GM20431 (cell line): ENCODE measurements around the gene CGB5.
"Not testable (repeated sequence)": the region's sequence is repeated elsewhere in the genome, so short reads cannot be mapped to it uniquely, and the experiment has no call there.

ENCODE experiments used
- in situ Hi-C: fragments of 300-500 bp; cut with MseI, MboI; formaldehyde crosslinking; loops from one replicate; pipeline ENCODE4 v1.15.0; 2020; ENCODE audit warnings: low sequenced_read_pairs; ENCODE audit not compliant: unreplicated experiment

CGB5 gene

DNA sequence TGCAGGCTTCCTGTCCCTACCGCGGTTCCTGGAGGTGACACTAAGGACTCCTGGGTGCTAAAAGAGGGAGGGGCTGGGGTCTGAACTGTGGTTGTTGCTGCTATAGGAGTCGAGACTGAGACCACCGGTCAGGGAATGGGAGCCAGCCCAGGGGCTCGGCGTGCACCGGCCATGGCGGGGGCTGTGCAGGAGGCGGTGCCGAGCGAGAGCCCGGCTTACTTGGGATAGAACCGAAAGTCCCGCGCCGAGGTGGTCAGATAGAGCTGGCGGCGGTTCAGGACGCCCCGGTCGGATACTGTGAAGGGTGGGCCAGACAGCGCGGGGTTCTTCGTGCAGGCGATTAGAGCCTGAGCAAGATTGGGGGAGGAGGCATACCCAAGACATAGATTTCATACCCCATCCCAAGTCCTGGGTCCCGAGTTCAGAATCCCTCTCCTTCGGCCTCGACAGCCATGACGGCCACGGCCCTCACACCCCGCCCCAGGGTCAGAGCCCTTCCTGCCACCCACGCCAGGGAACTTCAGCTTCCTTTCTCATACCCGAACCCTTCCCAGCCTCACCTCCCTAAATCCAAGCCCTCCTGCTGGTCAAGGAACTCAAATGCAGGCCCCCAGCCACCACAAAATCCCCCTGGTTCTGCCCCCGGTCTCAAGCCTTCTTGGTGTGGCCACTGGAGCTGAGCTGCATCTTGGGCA lies 13.4 kb downstream of the CGB5 start:
- in situ Hi-C loops, result not testable (repeated sequence)

DNA sequence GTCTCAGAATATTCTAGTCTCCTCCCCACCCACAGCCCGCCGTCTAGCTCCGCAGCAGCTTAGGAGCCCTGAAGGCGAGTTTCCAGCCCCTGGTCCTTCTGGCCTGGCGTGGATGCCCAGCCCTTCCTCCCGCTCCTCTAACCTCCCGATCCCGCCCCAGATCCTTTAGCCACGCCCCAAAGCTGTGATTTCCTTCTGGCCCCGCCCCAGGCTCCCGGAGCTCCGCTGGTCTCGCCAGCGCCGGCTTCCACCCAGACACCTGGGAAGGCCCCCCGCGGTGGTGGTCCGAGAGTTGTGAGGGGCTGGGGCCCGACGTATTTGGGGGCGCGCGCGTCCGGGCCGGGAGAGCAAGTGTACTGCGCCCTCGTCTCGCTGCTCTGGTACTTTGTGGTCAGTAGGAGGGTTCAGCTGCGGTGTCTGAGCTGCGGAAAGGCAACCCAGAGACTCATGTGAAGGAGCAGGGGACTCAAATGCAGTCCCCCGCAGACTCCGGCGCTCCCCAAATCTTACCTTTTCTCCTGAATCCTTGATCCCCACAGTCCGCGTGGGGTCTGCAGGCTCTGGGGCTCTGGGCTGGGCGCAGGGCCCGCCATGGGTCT lies 14.1 kb downstream of the CGB5 start, which contains the start of gene CGB7:
Gene CGB7 (minus strand): TSS at position 114 of the 599 bp plus-strand sequence. CDS start 2,374 bp downstream, outside the sequence.
- in situ Hi-C loops, result no loop called here

DNA sequence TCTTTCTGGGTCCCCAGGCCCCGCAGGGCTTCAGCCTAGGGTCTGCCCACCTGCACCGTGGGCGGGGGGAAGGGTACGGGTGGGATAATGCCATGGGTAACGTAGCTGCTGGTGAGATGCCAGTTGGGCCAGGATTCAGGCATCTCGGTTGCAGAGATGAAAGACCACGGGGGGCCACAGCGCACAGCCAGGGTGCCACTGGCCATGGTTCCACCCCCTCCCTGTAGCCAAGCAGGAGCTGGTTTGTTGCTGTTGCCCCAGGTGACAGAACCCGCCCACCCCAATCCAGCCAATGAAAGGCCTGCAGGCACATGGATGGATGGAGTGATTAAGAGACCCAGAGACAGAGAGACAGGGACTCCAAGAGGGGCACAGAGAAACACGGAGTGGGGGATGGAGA lies 14.9 kb downstream of the CGB5 start:
- in situ Hi-C loops, result no loop called here

DNA sequence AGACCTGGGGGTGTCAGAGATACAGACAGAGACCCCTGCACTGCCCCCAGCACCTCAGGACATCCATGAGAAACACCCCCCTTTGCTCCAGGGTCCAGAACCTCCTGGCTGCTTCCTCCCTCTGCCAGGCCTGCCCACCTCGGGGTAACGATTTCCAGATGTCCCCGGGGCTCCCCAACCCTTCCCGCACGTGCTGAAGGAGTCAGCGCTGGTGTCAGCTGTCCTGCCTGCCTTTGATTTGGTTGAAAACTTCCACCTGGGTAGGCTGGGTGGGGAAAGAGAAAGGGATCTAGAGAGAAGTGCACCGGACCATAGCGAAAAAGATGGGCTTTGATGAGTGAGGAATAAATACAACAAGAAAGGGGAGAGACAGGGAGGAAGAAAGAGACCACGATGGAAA lies 15.4 kb downstream of the CGB5 start:
- in situ Hi-C loops, result no loop called here

DNA sequence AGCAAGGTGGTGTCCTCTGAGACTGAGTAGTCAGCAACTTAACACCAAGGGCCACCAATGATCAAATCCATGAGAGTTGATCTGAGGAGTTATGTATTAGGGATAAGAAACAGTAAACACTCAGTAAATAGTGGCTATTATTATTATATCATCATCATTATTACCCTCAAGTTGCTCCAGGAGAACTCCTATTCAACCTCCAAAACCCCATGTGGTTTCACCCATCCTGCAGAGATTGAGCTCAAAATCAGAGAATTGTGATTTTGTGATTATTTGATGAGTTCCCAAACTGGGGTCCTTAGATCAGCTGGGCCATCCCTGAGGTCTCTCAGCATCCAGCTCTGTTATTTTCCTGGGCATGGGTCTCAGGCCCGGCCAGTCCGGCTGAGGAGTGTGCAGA lies 17.4 kb downstream of the CGB5 start:
- in situ Hi-C loops, result no loop called here

DNA sequence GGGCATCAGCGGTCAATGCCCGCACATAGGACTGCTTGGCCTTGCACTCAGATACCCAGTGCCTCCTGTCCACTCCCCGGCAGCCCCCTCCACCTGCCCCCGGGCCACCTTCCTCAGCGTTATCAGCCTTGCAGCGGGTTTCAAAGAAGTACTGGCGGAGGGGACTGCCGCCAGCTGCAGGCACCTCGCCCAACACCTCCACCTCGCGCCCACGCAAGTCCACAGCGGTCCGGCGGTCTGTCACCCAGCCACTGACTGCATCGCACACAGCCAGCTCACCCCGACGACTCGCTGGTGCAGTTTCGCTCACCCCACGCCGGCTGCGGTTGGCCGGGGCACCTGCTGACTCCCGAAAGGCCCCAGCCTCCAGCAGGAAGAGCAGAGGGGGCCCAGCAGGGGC lies 17.8 kb downstream of the CGB5 start:
- in situ Hi-C loops, result no loop called here

DNA sequence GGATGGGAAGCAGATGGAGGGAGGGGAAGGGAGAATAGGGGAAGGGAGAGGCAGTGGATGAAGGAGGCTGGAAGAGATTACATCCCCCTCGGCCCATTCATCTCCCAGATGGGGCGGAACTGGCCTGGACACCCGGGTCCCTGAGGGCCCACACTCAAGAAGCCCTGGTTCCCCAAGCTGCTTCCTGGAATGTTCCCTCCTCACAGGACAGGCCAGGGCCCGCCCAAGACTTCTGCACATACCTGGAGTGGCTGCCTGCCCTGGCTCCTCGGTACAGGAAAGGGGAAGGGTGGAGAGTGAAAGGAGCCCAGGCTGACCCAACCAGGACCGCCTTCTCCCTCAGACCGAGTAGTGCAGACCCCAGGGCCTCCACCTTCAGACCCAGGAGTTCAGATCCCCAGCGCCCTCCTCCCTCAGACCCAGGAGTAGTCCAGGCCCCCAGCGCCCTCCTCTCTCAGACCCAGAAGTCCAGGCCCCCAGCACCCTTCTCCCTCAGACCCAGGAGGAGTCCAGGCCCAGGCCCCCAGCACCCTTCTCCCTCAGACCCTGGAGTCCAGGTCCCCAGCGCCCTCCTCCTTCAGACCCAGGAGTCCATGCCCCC lies 20.5 kb downstream of the CGB5 start:
- in situ Hi-C loops, result no loop called here

DNA sequence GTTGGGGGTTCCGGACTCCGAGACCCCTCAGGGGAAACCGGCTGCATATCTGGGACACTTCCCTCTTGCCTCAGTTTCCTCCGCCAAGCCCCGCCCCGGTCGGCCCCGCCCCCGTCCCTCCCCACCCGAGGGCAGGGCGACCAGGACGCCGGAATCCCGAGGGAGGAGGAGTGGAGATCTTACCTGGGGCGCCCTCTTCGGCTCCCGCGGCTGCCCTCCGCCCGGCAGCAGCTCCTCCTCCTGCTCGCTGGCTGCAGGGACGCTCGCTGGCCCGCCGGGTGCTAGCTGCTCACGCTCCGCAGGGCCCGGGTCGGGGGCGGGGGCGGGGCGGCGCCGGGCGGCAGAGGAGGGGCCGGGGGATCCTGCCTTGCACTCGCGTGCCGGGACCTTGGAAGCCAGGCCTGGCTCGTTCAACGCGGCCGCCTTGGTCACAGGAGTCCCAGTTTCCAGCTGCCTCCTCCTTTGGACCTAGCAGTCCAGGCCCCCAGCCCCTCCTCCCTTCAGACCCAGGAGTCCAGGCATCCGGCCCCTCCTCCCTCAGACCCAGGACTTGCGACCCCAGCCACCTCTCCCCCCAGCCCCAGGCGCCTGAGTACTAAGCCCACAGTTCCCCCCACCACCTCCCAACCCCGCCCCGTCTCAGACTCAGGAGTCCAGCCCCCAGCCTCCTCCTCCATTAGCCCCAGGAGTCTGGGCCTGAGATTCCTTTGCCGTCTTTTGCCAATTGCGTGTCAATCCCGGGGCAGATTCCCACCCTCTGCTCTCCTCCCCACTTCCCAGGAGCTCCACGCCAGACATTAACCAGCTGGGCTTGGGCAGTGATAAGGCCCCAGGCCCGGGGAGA lies 21.3 kb downstream of the CGB5 start, which contains the start of gene NTF4:
Gene NTF4 (minus strand): TSS at position 51 of the 844 bp plus-strand sequence. CDS start 2,821 bp downstream, outside the sequence.
- in situ Hi-C loops, result no loop called here

DNA sequence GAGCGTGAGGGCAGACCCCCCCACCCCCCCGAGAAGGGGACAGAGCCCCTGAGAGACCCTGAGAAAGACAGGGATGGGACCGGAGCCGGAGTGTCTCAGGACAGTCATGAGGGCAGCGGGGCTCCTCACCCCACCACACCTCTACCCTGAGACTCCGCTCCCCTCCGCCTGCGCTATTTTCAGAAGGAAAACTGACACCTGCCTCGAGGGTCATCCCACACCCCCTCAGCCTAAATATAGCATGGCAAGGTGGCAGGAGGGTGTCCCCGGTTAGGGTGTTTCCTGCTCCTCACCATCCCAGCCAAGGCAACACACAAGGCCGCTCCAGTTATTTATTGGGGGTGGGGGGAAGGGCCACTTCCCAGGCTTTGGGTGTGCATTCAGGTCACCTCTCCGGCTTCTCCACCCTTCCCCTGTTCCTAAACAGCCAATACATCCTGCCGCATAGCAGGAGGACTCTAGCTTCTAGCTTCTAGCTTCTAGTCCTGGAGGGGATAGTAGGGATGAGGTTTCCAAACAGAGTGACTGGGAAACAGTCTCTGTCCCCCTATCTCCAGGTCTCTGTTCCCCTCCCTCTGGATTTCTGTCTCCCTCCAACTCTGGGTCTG lies 22.4 kb downstream of the CGB5 start:
- in situ Hi-C loops, result no loop called here

DNA sequence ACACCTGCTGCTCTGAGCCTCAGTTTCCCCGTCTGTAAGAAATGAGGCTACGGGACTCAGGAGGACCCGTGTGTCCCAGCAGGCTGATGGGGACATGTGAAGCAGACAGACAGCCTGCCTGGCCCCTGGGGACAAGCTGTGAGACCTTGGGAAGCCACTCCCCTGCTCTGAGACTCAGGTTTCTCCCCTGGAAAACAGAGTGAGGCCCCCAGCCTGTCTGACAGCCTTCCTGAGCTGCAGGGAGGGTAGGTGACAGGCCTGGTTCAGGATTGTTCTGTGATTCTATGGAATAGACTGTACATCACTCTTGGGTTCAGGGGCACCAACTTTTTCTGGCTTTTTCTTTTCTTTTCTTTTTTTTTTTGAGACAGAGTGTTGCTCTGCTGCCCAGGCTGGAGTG lies 23.9 kb downstream of the CGB5 start:
- in situ Hi-C loops, result no loop called here

DNA sequence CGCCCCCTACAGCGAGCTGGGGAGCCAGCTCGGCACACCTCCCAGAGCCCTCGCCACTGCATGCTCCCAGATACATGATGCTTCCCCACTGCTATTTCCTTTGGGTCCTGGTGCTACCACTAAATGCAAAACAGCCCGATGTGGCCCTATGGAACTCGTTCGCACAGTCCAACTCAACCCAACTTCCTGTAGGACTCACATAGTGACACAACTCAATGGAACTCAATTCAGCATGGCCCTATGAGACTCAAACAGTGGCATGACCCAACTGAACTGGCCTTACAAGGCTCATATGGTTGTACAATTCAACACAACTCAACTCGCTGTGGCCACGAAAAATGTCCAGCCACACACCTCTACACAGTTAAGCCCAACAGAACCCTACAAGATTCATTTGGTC lies 25.4 kb downstream of the CGB5 start:
- in situ Hi-C loops, result no loop called here

DNA sequence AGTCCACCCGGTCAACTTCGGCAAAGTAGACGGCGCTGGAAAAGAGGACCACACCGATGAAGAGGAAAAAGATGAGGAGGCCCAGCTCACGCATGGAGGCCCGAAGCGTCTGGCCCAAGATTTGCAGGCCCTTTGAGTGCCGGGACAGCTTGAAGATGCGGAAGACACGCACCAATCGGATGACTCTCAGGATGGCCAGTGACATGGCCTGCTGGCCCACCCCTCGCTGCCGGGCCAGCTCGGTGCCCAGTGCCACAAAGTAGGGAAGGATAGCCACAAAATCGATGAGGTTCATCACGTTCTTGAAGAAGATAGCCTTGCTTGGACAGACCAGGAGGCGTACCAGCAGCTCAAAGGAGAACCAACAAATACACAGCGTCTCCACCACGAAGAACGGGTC lies 26.8 kb downstream of the CGB5 start:
- in situ Hi-C loops, result no loop called here

DNA sequence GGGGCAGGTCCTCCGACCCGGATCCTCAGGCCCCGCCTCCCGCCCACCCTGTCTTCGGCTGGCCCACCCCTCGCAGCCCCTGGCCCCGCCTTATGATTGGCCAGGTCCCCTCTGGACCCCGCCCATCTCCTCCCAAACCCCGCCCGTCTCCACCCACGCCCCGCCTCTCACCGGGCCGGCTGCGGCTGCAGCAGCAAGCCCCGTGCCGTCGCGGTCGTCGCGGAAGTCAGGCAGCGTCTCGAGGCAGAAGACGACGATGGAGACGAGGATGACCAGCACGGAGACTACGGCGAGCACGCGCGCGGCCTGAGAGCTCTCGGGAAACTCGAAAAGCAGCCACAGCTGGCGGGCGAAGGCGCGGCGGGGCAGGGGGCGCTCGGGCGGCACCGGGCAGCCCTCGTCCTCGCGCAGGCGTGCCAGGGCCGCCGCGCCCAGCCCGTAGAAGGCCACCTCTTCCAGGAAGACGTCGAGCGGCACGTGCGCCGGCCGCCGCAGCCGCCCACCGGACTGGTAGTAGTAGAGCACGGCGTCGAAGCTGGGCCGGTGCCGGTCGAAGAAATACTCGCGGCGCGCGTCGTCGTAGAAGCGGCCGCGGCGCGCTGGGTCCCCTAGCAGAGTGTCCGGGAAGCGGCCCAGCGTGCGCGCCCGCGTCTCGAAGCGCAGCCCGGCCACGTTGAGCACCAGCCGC lies 28.4 kb downstream of the CGB5 start:
- in situ Hi-C loops, result no loop called here

DNA sequence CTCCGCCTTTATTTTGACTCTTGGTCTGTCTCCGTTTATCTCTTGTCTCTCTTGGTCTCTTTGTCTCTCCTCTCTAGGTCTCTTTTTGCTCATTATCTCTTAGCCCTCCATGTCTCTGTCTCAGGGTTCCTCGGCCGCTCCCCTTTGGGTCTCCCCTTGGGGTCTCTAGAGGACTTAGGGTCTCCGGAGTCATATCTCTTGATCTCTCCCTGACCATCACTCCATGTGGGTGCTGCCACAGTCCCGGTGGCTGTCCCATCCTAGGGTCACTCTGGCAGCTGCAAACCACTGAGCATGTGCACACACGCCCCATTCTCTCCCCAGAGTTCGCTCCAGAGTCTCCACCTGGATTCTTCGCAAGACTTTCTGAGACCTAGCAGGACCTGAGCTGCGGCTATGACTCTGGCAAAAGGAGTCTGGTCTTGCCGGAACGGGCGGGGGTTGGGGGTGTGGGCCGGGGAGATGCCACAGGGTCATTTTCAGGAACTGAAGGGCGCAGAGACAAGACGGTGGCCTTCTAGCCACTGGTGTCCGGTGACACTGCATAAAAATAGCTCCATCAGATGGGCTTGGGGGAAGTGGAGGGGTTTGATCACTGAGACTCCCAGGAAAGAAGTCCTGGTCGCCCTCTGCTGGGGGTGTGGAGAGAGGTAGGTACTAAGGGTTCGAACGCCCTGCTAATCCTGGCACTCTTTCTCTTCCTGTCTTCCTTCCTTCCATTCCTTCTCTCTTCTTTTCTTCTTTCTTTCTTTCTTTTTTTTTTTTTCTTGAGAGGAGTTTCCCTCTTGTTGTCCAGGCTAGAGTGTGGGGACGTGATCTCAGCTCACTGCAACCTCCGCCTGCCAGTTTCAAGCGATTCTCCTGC lies 30.1 kb downstream of the CGB5 start:
- in situ Hi-C loops, result no loop called here

DNA sequence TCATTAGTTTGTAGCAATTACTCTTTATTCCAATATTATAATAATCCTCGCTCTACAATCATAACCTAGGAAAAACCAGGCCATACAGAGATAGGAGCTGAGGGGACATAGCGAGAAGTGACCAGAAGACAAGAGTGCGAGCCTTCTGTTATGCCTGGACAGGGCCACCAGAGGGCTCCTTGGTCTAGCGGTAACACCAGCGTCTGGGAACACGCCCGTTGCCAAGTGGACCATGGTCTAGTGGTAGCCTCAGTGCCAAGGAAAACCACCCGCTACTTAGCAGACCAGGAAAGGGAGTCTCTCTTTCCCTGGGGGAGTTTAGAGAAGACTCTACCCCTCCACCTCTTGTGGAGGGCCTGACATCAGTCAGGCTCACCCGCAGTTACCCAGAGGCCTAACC lies 31.2 kb downstream of the CGB5 start:
- in situ Hi-C loops, result not testable (repeated sequence)

DNA sequence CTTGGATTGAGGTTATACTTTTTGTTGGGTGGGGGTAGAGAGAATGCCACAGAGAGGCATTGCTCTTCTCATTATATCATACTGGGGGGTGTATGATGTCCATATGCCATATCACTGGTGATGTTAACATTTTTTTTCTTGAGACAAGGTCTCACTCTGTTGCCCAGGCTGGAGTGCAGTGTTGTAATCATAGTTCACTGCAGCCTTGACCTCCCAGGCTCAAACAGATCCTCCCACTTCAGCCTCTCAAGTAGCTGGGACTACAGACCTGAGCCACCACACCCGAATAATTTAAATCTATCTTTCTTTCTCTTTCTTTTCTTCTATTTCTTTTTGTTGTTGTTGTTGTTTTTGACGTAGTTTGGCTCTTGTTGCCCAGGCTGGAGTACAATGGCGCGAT lies 36.7 kb downstream of the CGB5 start:
- in situ Hi-C loops, result no loop called here

DNA sequence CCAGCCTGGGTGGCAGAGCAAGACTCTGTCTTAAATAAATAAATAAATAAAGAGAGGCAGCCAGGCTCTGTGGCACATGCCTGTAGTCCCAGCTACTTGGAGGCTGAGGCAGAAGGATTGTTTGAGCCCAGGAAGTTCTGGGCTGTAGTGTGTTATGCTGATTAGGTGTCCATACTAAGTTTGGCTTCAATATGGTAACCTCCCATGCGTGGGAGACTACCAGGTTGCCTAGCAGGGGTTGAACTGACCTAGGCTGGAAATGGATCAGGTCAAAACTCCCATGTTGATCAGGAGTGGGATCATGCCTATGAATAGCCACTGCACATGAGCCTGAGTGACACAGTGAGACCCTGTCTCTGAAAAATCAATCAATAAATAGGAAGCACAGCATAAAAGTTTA lies 37.6 kb downstream of the CGB5 start:
- in situ Hi-C loops, result no loop called here

DNA sequence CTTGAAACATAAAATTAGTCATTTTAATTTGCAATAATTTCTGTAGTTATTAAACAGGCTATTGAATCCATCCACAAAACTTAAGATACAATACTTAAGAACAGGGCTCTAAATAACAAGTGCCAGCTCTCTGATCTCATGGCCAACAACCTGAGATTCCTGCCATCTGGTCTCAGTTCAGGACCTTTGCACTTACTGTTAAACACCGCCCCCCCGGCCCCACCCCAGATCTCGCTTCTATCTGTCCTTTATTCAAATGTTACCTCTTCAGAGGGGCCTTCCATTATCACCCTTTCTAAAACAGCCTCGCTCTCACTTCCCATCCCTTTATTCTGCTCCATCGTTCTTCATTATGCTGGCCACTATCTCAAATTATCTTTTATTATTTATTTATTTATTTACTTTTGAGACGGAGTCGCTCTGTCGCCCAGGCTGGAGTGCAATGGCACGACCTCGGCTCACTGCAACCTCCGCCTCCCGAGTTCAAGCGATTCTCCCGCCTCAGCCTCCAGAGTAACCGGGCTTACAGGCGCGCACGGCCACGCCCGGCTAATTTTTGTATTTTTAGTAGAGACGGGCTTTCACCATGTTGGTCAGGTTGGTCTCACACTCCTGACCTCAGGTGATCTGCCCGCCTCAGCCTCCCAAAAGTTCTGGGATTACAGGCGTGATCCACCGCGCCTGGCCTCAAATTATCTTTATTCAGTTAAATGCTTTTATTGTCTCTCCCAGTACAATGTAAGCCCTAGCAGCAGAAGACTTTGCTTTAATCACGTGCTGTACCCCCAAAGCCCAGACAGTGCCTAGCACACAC lies 40.8 kb downstream of the CGB5 start:
- in situ Hi-C loops, result no loop called here
